Endodermal cell (in vitro differentiated cells): Measurements from ENCODE around the gene SLC26A2. TPM values are rescaled to one million over a fixed set of nuclear protein-coding genes. Genes with fewer than 3 reads are reported as not detected.

Source experiments
- DNase-seq: peaks from one replicate; pipeline ENCODE4 v3.0.0-alpha.2; 2017
- H3K27ac ChIP-seq: 2 replicates; pipeline ENCODE4 v1.5.1; 2013; ENCODE audit warnings: mild to moderate bottlenecking, low read depth, low read length, moderate library complexity
- H3K27me3 ChIP-seq: 2 replicates; pipeline ENCODE4 v1.6.1; 2013; ENCODE audit warnings: mild to moderate bottlenecking, low read length, moderate library complexity; ENCODE audit not compliant: insufficient read depth, control insufficient read depth, poor library complexity, severe bottlenecking
- H3K36me3 ChIP-seq: 2 replicates; pipeline ENCODE4 v1.7.0; 2013; ENCODE audit warnings: mild to moderate bottlenecking, low read length, moderate library complexity; ENCODE audit not compliant: control insufficient read depth, insufficient read depth
- H3K4me1 ChIP-seq: one replicate; pipeline ENCODE4 v1.7.0; 2013; ENCODE audit warnings: low read length; ENCODE audit not compliant: control insufficient read depth, insufficient read depth
- H3K4me3 ChIP-seq: 2 replicates; pipeline ENCODE4 v1.5.1; 2013; ENCODE audit warnings: mild to moderate bottlenecking, low read length, moderate library complexity
- H3K9ac ChIP-seq: 2 replicates; pipeline ENCODE4 v1.6.1; 2013; ENCODE audit warnings: mild to moderate bottlenecking, low read length, moderate library complexity; ENCODE audit not compliant: poor library complexity, severe bottlenecking; ENCODE audit errors: extremely low read depth
- H3K9me3 ChIP-seq: 2 replicates; pipeline ENCODE4 v1.6.1; 2013; ENCODE audit warnings: mild to moderate bottlenecking, low read length, moderate library complexity; ENCODE audit not compliant: control insufficient read depth
- H3K27ac Mint-ChIP-seq: 2 replicates; pipeline ENCODE4 v1.8.0; 2020; ENCODE audit warnings: mixed read lengths
- H3K27me3 Mint-ChIP-seq: 2 replicates; pipeline ENCODE4 v1.8.0; 2021; ENCODE audit warnings: mild to moderate bottlenecking, mixed read lengths; ENCODE audit not compliant: insufficient read depth
- H3K36me3 Mint-ChIP-seq: 2 replicates; pipeline ENCODE4 v1.8.0; 2020; ENCODE audit warnings: low read depth, mixed read lengths
- H3K4me1 Mint-ChIP-seq: 2 replicates; pipeline ENCODE4 v1.8.0; 2020; ENCODE audit warnings: mixed read lengths
- H3K4me3 Mint-ChIP-seq: 2 replicates; pipeline ENCODE4 v1.8.0; 2020; ENCODE audit warnings: mild to moderate bottlenecking, moderate library complexity, mixed read lengths
- H3K9me3 Mint-ChIP-seq: 2 replicates; pipeline ENCODE4 v1.8.0; 2020; ENCODE audit warnings: mild to moderate bottlenecking, mixed read lengths
- WGBS, 2 experiments: methylation state at CpG; one replicate each; pipeline versions ENCODE4 v1.1.5 to v1.1.7; 2013; ENCODE audit warnings: missing lambda C conversion rate in 2 of 2, mixed read lengths in 1 of 2; ENCODE audit not compliant: insufficient coverage in 1 of 2, insufficient read length in 1 of 2; 5-methylcytosine and 5-hydroxymethylcytosine counted together
- total RNA-seq, 2 donors: library from RNA; stranded (reverse); fragmentation: NEBNext Ultra II Directional in 1 of 2; extraction: Animal tissue kit (Norgen Biotek cat#: 25700) in 1 of 2; gene quantifications; 2 replicates in 1 of 2; 3 replicates in 1 of 2; pipeline ENCODE4 v1.2.1, GENCODE V29; 2021
- TF ChIP-seq, protein P1 (sequence below): fragments of 200-600 bp; sonication (generic); conservative IDR thresholded peaks from 2 replicates; pipeline ENCODE4 v1.5.0; 2021; ENCODE audit warnings: antibody characterized with exemption, mild to moderate bottlenecking

SLC26A2 gene
- total RNA-seq, 2 donors from 2014 or later = 22.3 to 23.9 TPM

DNA sequence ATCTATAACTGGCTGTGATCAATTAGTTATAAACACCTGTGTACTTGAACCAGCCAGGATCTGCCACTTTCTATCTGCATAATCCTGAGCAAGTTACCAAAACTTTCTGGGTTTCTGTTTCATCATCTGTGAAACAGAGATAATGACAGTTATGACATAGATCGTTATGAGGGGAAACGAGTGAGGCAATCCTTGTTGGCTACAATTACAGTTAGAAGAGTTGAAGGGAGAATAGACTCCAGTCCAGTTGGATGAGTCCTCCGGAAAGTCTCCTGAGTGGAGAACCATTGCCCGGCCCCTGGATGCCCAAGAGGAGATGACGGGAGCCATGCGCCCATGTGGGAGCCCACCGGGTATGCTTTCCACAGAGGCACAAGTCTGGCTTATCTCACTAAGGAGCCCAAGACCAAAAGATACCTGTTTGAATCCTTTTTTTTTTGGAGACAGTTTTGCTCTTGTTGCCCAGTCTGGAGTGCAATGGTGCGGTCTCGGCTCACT is 20.4 kb upstream of the SLC26A2 start:
- no peak overlapping the region for H3K27ac ChIP-seq
- Mint-ChIP-seq H3K4me3 (no peak overlapping the region), H3K27ac (no peak overlapping the region), H3K9me3 (no peaks in the 10 kb centered on the region), H3K36me3 (no peaks in the 10 kb centered on the region), H3K27me3 (no peaks in the 10 kb centered on the region), H3K4me1 (peaks cover 46% of the 10 kb centered on the region)
- no peaks in the 10 kb centered on the region for H3K36me3 ChIP-seq
- no peaks in the 10 kb centered on the region for H3K9me3 ChIP-seq
- peaks cover 18% of the 10 kb centered on the region for H3K4me1 ChIP-seq
- TF ChIP-seq, protein P1, sequence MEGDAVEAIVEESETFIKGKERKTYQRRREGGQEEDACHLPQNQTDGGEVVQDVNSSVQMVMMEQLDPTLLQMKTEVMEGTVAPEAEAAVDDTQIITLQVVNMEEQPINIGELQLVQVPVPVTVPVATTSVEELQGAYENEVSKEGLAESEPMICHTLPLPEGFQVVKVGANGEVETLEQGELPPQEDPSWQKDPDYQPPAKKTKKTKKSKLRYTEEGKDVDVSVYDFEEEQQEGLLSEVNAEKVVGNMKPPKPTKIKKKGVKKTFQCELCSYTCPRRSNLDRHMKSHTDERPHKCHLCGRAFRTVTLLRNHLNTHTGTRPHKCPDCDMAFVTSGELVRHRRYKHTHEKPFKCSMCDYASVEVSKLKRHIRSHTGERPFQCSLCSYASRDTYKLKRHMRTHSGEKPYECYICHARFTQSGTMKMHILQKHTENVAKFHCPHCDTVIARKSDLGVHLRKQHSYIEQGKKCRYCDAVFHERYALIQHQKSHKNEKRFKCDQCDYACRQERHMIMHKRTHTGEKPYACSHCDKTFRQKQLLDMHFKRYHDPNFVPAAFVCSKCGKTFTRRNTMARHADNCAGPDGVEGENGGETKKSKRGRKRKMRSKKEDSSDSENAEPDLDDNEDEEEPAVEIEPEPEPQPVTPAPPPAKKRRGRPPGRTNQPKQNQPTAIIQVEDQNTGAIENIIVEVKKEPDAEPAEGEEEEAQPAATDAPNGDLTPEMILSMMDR = no peak
- no peaks in the 10 kb centered on the region for H3K27me3 ChIP-seq
- H3K4me3 ChIP-seq = no peak overlapping the region
- DNase-seq = no peak
- no peak overlapping the region for H3K9ac ChIP-seq
- WGBS, 2 experiments = 93% methylated on average over 4 to 9 of the region's 9 CpGs

DNA sequence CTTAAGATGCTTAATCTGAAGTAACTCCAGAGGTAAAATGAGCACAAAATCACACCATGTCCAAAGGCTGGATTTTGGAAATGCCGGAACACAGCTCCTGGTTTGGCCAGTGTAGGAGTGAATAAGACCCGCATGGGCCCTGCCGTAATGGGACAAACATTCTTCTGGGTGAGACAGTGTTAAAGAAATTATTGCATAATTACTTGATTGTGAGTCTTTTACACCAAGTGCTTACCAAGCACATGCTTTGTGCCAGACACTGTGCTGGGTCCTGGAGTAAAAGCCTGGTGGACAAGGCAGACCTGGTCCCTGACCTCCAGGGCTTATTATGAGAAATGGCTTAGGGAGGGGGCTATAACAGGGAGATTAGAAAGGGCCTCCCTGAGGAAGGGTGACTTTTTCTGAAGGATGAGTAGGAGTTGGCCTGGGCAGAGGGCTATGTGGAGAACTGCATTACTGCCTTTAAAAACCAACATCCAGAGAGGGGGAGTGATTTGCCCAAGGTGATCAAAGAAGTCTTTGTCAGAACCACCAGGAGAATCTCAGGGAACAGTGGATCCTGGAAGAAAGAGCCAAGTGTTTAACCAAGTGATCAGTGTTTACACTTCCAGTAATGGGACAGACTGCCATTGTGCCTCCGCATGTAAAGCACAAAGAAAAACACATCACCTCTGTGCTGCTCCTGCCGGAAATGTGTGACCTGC is 19.5 kb upstream of the SLC26A2 start:
- Mint-ChIP-seq H3K27me3 (no peaks in the 10 kb centered on the region), H3K27ac (no peak overlapping the region), H3K4me1 (peaks cover 46% of the 10 kb centered on the region), H3K36me3 (no peaks in the 10 kb centered on the region), H3K9me3 (no peaks in the 10 kb centered on the region), H3K4me3 (no peak overlapping the region)
- no peak overlapping the region for H3K9ac ChIP-seq
- no peaks in the 10 kb centered on the region for H3K36me3 ChIP-seq
- 81 to 82% methylated on average over 5 of the region's 5 CpGs for WGBS, 2 experiments
- H3K27ac ChIP-seq = no peak overlapping the region
- no peak for DNase-seq
- TF ChIP-seq, protein P1 = no peak
- H3K4me1 ChIP-seq = peaks cover 18% of the 10 kb centered on the region
- no peaks in the 10 kb centered on the region for H3K27me3 ChIP-seq
- H3K4me3 ChIP-seq = no peak overlapping the region
- H3K9me3 ChIP-seq = no peaks in the 10 kb centered on the region

DNA sequence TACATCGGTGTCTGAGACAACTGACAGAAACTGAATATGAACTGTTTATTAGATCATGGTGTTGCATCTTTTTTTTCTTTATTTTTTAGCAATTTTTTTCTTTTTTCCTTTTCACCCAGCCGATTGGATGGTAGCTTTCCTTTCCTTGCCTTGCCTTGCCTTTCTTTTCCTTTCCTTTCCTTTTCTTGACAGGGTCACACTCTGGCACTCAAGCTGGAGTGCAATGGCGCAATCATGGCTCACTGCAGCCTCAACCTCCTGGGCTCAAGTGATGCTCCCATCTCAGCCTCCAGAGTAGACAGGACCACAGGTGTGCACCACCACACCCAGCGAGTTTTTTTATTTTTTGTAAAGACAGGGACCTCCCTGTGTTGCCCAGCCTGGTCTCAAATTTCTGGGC is 18.8 kb upstream of the SLC26A2 start:
- Histone ChIP-seq H3K27me3 (no peaks in the 10 kb centered on the region), H3K9me3 (no peaks in the 10 kb centered on the region), H3K27ac (no peak overlapping the region), H3K36me3 (no peaks in the 10 kb centered on the region), H3K4me1 (peaks cover 18% of the 10 kb centered on the region), H3K4me3 (no peak overlapping the region), H3K9ac (no peak overlapping the region)
- TF ChIP-seq, protein P1 = no peak
- no peak overlapping the region for H3K4me3 Mint-ChIP-seq
- peaks cover 46% of the 10 kb centered on the region for H3K4me1 Mint-ChIP-seq
- no peak overlapping the region for H3K27ac Mint-ChIP-seq
- H3K36me3 Mint-ChIP-seq = no peaks in the 10 kb centered on the region
- WGBS, 2 experiments = 92 to 97% methylated on average over 4 of the region's 4 CpGs
- DNase-seq = no peak
- no peaks in the 10 kb centered on the region for H3K9me3 Mint-ChIP-seq
- no peaks in the 10 kb centered on the region for H3K27me3 Mint-ChIP-seq
